ENCODE measurements around the gene CYP4A11. TPM values are rescaled to one million over a fixed set of nuclear protein-coding genes. Genes with fewer than 3 reads are reported as not detected.
"Not testable (repeated sequence)": the region's sequence is repeated elsewhere in the genome, so short reads cannot be mapped to it uniquely, and the experiment has no call there.

CYP4A11 gene
- total RNA-seq, 1 donor from 2014 or later = not detected

GRCh38 chr1:46927249-46927835 lies 13.9 kb downstream of the CYP4A11 start:
- DNase-seq (ENCODE audit: low read depth) = no peak
- no peak overlapping the region for H3K4me3 ChIP-seq (ENCODE audit: low read depth, low read length)

GRCh38 chr1:46910790-46911189 lies 30.5 kb downstream of the CYP4A11 start:
- no peaks in the 10 kb centered on the region for H3K27me3 ChIP-seq (ENCODE audit: control insufficient read depth, insufficient read depth, low read length)
- no peak for TF ChIP-seq CTCF (IDR thresholded peaks at IDR 0.05; ENCODE audit: insufficient read depth, low read length, poor library complexity, severe bottlenecking)
- H3K36me3 ChIP-seq (ENCODE audit: control insufficient read depth, insufficient read depth, low read length) = no peaks in the 10 kb centered on the region
- no peak overlapping the region for H3K4me3 ChIP-seq (ENCODE audit: low read depth, low read length)
- no peak for DNase-seq (ENCODE audit: low read depth)

More at GRCh38 chr1:46927249-46927835, 13.9 kb downstream of the CYP4A11 start:
- TF ChIP-seq CTCF (IDR thresholded peaks at IDR 0.05; ENCODE audit: insufficient read depth, low read length, poor library complexity, severe bottlenecking) = no peak
- no peaks in the 10 kb centered on the region for H3K36me3 ChIP-seq (ENCODE audit: control insufficient read depth, insufficient read depth, low read length)
- no peaks in the 10 kb centered on the region for H3K27me3 ChIP-seq (ENCODE audit: control insufficient read depth, insufficient read depth, low read length)

- TF ChIP-seq CTCF (IDR thresholded peaks at IDR 0.05; ENCODE audit: insufficient read depth, low read length, poor library complexity, severe bottlenecking) = no peak
- Histone ChIP-seq H3K27me3 (ENCODE audit: control insufficient read depth, insufficient read depth, low read length) (no peaks in the 10 kb centered on the region), H3K4me3 (ENCODE audit: low read depth, low read length) (no peak overlapping the region), H3K36me3 (ENCODE audit: control insufficient read depth, insufficient read depth, low read length) (no peaks in the 10 kb centered on the region)
- DNase-seq (ENCODE audit: low read depth) = no peak
Observed at GRCh38 chr1:46903481-46903880, 37.8 kb downstream of the CYP4A11 start.

GRCh38 chr1:46900401-46900800 lies 40.9 kb downstream of the CYP4A11 start:
- Histone ChIP-seq H3K27me3 (ENCODE audit: control insufficient read depth, insufficient read depth, low read length) (no peaks in the 10 kb centered on the region), H3K4me3 (ENCODE audit: low read depth, low read length) (no peak overlapping the region), H3K36me3 (ENCODE audit: control insufficient read depth, insufficient read depth, low read length) (no peaks in the 10 kb centered on the region)
- TF ChIP-seq CTCF (IDR thresholded peaks at IDR 0.05; ENCODE audit: insufficient read depth, low read length, poor library complexity, severe bottlenecking) = no peak
- no peak for DNase-seq (ENCODE audit: low read depth)

- H3K36me3 ChIP-seq (ENCODE audit: control insufficient read depth, insufficient read depth, low read length); DNase-seq (ENCODE audit: low read depth); H3K4me3 ChIP-seq (ENCODE audit: low read depth, low read length); H3K27me3 ChIP-seq (ENCODE audit: control insufficient read depth, insufficient read depth, low read length): not testable (repeated sequence)
Observed at GRCh38 chr1:46881656-46882055, 59.6 kb downstream of the CYP4A11 start.

Other genes with a start within 250 kb of the CYP4A11 start
- 57.3 and 64.4 TPM in 2 replicates for gene EFCAB14, start 222.4 kb downstream of the CYP4A11 start, total RNA-seq
- gene CYP4B1, start 142.4 kb downstream of the CYP4A11 start, total RNA-seq = not detected in 2 replicates
- gene CYP4X1, start 82.2 kb upstream of the CYP4A11 start, total RNA-seq = 0.34 TPM in 1 of 2 replicates, not detected in the other
- not detected in 2 replicates for gene CYP4Z1, start 125.8 kb upstream of the CYP4A11 start, total RNA-seq
- gene CYP4A22, start 196.0 kb upstream of the CYP4A11 start, total RNA-seq = not detected in 2 replicates
- gene PDZK1IP1, start 248.6 kb upstream of the CYP4A11 start, total RNA-seq = 22.7 and 28.1 TPM in 2 replicates